Subcutaneous adipose tissue (tissue), 4 donors: ENCODE measurements around the gene MSANTD2. TPM values are rescaled to one million over a fixed set of nuclear protein-coding genes. Genes with fewer than 3 reads are reported as not detected.

Experiments used
- CTCF ChIP-seq: fragments of 450-650 bp; IDR thresholded peaks from one replicate; pipeline ENCODE4 v1.5.1; 2016; ENCODE audit warnings: low read depth, mild to moderate bottlenecking, control low read depth, antibody characterized with exemption, moderate library complexity
- total RNA-seq, 4 donors: library from RNA; depleted of rRNA; stranded (reverse); fragments of >200 nt; gene quantifications; one replicate each; pipeline ENCODE4 v1.1.0, GENCODE V29; 2016

MSANTD2 gene
- total RNA-seq, 4 donors from 2014 or later = 11.6 to 23.9 (median 15.0) TPM

- TF ChIP-seq CTCF = no peak
These were observed 43.4 kb downstream of the MSANTD2 start for GRCh38 chr11:124756753-124757227.

- no peak for TF ChIP-seq CTCF
These were observed 44.0 kb downstream of the MSANTD2 start for GRCh38 chr11:124756033-124756752.

- no peak for TF ChIP-seq CTCF
These were observed 45.5 kb downstream of the MSANTD2 start for GRCh38 chr11:124754710-124755109.

- no peak for TF ChIP-seq CTCF
These were observed 45.9 kb downstream of the MSANTD2 start for GRCh38 chr11:124754309-124754708.

- TF ChIP-seq CTCF = no peak
These were observed 46.6 kb downstream of the MSANTD2 start for GRCh38 chr11:124753624-124754023.

- no peak for TF ChIP-seq CTCF
These were observed 47.0 kb downstream of the MSANTD2 start for GRCh38 chr11:124753205-124753604.

GRCh38 chr11:124752471-124753102 lies 47.6 kb downstream of the MSANTD2 start:
- no peak for TF ChIP-seq CTCF
